Hematopoietic multipotent progenitor cell treated with erythropoietin and hydrocortisone succinate and interleukin-3 and kit ligand, for 15 days (in vitro differentiated cells): Measurements from ENCODE around the gene TMEM225B.
"Not testable (repeated sequence)": the region's sequence is repeated elsewhere in the genome, so short reads cannot be mapped to it uniquely, and the experiment has no call there.

Experiments used
- DNase-seq: peaks from one replicate; pipeline ENCODE4 v3.0.0-alpha.2; 2015; ENCODE audit warnings: low spot score

TMEM225B gene

DNA sequence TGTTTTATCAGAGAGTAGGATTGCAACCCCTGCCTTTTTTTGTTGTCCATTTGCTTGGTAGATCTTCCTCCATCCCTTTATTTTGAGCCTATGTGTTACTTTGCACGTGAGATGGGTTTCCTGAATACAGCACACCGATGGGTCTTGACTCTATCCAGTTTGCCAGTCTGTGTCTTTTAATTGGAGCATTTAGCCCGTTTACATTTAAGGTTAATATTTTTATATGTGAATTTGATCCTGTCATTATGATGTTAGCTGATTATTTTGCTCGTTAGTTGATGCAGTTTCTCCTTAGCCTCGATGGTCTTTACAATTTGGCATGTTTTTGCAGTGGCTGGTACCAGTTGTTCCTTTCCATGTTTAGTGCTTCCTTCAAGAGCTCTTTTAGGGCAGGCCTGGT is 59.8 kb downstream of the TMEM225B start:
- not testable (repeated sequence) for DNase-seq
